NCI-H1930 (cell line): ENCODE measurements around the gene ZNF526.

Experiments used
- DNase-seq, 2 experiments: peaks; one replicate each; lab custom pipeline; 2025; lab: John Stamatoyannopoulos, UW

The ZNF526 gene

DNA sequence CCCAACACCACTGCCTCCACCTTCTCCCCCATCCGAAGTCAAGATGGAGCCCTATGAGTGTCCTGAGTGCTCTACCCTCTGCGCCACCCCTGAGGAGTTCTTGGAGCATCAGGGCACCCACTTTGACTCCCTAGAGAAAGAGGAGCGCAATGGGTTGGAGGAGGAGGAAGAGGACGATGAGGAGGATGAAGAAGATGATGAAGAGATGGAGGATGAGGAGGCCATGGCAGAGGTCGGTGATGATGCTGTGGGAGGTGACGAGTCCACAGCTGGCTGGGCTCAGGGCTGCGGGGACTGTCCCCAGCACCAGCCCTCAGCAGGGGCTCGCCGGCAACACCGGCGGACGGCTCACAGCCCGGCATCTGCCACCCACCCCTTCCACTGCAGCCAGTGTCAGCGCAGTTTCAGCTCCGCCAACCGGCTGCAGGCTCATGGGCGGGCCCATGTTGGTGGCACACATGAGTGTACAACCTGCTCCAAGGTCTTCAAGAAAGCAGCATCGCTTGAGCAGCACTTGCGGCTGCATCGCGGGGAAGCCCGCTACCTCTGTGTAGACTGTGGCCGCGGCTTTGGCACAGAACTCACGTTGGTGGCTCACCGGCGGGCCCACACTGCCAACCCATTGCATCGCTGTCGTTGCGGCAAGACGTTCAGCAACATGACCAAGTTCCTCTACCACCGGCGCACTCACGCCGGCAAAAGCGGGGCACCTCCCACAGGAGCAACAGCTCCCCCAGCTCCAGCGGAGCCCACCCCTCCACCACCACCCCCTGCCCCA, 5.0 kb downstream of the ZNF526 start:
- no peak for DNase-seq

DNA sequence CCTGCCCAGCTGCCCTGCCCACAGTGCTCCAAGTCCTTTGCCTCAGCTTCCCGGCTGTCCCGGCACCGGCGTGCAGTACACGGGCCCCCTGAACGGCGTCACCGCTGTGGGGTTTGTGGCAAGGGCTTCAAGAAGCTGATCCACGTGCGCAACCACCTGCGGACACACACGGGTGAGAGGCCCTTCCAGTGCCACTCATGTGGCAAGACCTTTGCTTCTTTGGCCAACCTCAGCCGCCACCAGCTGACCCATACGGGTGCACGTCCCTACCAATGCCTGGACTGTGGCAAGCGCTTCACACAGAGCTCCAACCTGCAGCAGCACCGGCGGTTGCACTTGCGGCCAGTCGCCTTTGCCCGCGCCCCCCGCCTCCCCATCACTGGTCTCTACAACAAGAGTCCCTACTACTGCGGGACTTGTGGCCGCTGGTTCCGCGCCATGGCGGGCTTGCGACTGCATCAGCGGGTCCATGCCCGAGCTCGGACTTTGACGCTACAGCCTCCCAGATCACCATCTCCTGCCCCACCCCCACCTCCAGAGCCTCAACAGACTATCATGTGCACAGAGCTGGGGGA, 5.7 kb downstream of the ZNF526 start:
- no peak for DNase-seq

- DNase-seq = no peak
Observed at GRCh38 chr19:42226886-42227285, 6.8 kb downstream of the ZNF526 start.

- no peak for DNase-seq
Observed at GRCh38 chr19:42228641-42229040, 8.5 kb downstream of the ZNF526 start.

DNA sequence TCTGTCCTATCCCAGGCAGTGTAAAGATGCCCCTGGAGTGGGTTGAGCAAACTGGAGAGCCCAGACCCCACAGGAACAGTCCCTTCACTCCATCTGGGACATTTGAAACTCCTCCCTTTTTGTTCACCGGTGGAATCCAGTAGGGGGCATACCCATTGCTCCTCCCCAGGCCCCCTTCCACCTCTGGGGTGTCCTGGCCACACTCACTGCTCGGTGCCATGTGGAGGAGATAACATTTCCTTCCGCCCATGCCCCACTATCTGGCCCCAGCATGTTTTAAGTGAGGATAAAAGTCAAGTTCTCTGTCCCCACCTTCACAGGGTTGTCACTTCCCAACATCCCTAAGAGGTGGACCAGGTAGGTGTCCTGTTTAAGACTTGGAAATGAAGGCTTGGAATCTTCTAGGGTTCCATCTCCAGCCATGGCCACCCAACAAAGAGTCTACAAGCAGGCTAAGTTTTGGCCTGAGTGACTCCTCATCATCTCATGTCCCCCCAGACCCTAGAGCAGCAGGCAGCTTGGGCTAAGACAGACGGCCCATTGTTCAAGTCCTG, 9.3 kb downstream of the ZNF526 start:
- DNase-seq = no peak

DNA sequence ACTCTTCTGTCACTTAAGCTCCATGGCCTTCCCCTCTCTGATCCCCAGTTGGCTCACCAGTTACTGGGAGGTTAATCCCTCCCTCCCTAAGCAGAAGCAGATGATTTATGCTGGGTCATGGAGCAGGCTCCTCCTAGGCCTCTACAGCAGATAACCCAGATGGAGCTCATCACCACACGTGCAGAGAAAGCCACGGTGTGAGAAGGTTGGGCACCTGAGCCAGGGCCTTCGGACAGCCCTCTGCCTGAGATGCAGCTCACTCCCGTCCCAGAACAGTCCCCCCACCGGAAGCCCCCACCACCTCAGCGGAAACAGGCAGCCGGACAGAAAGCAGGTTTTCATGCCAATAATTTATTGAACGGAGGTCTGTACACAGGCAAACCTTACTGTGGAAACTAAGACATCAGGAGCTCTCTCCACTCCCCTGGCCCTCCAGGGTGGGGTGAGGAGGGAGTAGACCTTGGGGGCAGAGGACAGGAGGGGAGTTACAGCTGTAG, 9.8 kb downstream of the ZNF526 start:
- no peak for DNase-seq

- no peak for DNase-seq
Observed at GRCh38 chr19:42230571-42230970, 10.5 kb downstream of the ZNF526 start.

GRCh38 chr19:42232435-42232834, 12.3 kb downstream of the ZNF526 start:
- no peak for DNase-seq

GRCh38 chr19:42233106-42233505, 13.0 kb downstream of the ZNF526 start:
- no peak for DNase-seq

GRCh38 chr19:42233678-42234292, 13.7 kb downstream of the ZNF526 start:
- no peak for DNase-seq

- DNase-seq = no peak
Observed at GRCh38 chr19:42234364-42234763, 14.3 kb downstream of the ZNF526 start.

GRCh38 chr19:42235181-42235580, 15.1 kb downstream of the ZNF526 start:
- no peak for DNase-seq

- DNase-seq = no peak
Observed at GRCh38 chr19:42239544-42240220, 19.6 kb downstream of the ZNF526 start.

DNA sequence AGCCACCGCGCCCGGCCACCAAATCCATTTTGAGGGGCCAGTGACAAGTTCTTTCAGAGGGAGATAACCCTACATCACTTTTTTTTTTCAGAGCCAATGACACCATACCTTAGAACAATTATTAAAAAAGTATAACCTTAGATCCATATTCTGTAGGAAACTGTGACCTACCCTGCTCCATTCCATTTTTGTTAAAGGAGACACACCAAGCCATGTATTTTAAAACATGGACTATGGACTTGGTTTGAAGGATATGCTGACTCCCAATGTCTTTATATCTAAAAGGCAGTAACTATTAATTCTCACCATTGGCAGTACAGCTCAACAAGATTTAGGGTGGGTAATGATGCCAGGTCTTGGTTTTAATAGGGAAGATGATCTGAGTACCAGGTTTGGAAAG, 21.2 kb downstream of the ZNF526 start:
- DNase-seq = no peak

- no peak for DNase-seq
Observed at GRCh38 chr19:42242069-42242511, 22.0 kb downstream of the ZNF526 start.

DNA sequence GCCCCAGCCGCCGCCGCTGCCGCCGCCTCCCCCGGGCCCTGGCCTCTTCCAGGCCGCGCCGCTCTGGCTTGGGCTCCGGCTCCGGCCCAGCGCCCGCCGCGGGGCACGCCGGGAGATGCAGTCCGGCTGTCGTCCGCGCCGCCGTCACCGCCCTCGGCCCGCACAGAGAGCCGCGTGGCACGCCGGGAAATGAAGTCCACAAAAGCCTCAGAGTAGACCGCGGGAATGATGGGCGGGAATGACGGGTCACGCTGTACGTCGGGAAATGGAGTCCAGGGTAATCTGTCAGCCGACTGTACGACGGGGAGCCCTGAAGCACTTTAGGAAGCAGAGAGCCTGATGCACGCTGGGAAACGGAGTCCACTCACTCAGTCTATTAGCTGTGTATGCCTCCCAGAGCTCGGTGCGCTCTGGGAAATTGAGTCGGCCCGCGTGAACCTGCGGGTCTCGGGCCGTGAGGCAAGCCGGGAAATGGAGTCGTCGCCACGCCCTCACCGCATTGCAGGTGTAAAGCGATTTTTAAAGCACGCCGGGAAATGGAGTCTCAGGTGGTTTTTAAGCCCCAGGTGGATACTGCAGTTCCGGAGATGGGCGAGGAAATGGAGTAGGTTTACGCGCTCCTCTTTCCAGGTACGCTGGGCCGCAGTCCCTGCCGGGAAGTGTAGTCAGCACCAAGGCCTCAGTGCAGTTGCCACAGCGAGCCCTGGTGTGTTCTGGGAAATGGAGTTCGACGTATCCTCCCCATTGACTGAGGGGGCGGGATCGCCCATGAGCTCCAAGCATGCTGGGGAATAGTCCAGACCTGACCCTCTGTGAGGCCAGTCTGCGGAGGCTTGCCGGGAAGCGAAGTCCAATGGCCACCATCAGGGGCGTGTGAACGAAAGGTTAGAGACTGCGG, 22.6 kb downstream of the ZNF526 start, which contains the start of gene GSK3A:
TSS of gene GSK3A (minus strand) at position 91 of the 898 bp plus-strand sequence. CDS start 137 bp downstream, outside the sequence.
- peak; percentile 100 for DNase-seq

DNA sequence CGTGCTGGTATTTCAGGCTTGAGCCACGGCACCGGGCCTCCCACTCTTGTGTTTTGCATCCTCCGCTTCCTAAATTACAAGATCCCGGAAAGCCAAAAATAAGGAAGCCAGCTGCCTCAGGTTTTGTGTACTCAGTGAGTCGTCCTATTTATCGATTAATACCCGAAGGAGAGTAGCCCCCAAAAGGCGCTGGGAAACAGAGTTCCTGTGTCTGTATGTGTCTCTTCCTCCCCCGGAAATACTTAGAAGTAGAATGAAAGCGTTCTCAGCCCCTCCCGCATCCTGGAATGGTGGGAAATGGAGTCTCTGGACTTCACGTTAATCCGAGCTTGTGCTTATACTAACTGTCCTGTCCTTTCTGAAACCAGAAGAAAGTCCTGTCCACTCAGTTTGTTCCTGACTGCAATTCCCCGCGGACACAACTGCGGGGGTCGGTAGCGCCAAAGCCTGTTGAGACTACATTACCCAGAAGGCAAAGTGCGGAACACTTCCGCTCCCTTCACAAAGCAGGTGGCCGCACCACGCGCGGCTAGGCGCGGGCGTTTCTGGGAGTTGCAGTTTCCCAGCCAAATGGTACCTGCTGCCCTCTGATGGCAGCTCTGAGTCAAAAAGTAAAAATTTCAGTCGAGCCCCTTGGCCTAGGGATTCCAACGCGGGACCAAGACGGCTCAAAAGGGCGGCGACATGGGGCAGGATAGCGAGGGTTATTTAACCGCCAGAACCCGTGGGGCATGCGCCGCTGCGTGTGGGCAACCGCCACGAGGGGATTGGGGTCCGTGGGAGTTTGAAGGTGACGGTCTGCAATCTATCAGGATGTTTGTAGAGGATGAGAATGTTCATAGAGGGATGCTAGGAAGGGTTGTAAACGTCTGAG, 24.5 kb downstream of the ZNF526 start:
- peak; percentile 95 for DNase-seq

- no peak for DNase-seq
Observed at GRCh38 chr19:42245231-42245630, 25.1 kb downstream of the ZNF526 start.

DNA sequence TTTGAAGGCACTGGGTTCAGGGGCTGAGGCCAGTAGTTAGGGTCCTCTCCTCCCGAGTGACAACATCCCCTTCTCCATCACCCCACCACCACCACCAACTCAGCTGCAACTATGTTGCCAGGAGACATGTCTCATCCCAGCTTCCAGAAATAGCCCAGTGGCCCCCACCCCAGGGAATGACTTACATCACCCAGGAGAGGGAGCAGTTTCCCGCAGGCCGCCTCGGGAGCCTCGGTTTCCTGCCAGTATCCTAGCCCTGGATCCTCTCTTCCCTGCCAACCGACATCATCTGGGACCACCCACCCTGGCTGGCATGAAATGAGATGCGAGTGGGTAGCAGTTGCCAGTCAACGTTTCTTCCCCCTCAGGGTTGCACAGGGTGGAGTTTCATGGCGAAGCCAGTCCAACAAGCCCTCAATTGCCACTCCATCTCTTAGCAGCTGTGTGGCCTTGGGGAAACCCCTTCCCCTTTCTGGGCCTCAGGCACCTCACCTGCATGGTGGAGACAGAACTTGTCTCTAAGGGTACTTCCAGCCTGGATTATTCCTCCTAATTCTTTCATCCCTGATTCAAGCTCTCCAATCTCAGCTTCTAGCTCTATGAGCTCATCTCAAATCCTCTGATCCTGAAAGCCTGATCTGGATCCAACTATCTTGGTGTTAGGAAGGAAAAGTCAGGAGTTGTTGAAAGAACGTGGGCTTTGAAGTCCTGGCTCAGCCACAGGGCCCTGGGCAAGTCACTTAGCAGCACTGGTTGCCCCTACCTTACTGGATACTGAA, 26.2 kb downstream of the ZNF526 start:
- peak; percentile 29 to 45 for DNase-seq
